GM19397 (cell line): Measurements from ENCODE around the gene ANKRD34B.

Experiments
- ATAC-seq: cut with Tn5 transposase; IDR thresholded peaks from one replicate; pipeline ENCODE4 v1.9.1; 2021; ENCODE audit warnings: mild to moderate bottlenecking, moderate library complexity; ENCODE audit not compliant: unreplicated experiment

The ANKRD34B gene

GRCh38 chr5:80573062-80573461 lies 3.0 kb upstream of the ANKRD34B start:
- ATAC-seq: no peak

- no peak for ATAC-seq
Observed at GRCh38 chr5:80569086-80569960, 757 bp downstream of the ANKRD34B start.

- no peak for ATAC-seq
Observed at GRCh38 chr5:80568251-80568650, 1.8 kb downstream of the ANKRD34B start.

DNA sequence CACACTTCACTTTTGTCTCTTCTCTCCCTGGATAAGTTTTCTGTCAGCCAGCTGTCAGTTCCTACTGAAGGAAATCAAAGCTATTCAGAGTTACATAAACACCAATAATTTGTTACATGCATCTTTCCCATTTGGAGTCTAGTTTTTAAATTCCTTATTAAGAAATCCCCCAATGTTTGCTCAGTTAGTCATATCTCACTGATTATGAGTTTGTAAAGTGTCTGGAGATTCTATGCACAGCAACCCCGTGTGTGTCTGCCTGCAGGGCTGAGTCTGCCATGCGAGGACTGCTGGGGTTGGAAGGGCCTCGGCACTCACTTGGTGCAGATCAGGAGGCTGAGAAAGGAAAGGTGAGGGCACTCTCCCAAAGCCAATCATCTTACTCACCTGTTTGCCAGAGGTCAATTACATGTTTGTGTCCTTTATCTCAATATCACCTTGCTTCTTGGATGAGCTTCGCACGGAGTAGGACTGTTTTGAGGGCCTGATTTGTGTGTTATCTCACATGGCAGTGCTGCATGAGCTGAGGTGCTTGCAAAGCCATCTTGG lies 3.3 kb downstream of the ANKRD34B start:
- ATAC-seq: no peak

- no peak for ATAC-seq
Observed at GRCh38 chr5:80565330-80565729, 4.8 kb downstream of the ANKRD34B start.

- ATAC-seq: no peak
Observed at GRCh38 chr5:80559244-80559643, 10.8 kb downstream of the ANKRD34B start.

GRCh38 chr5:80555099-80555498 lies 15.0 kb downstream of the ANKRD34B start:
- ATAC-seq: no peak

DNA sequence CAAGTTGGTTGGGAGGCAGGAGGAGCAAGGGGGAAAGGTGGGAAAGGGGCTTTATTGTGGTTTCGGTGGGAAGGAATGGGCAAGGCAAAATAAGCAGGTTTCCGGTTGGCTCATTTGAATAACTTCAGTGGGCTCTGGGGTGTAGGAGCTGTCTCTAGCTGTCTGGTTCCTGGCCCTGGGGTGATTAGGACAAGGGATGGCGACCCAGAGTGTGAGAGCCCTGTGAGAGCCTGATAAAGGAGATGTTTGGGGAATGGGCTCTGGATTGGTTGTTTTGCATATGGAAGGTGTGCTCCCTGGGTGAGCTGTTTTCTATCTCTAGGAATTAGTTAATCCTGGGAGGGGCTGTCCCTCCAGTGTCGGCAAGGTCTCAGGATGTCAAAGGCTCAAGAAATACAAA lies 15.4 kb downstream of the ANKRD34B start:
- no peak for ATAC-seq

GRCh38 chr5:80541392-80541791 lies 28.7 kb downstream of the ANKRD34B start:
- ATAC-seq: no peak

- no peak for ATAC-seq
Observed at GRCh38 chr5:80540691-80541090, 29.4 kb downstream of the ANKRD34B start.

DNA sequence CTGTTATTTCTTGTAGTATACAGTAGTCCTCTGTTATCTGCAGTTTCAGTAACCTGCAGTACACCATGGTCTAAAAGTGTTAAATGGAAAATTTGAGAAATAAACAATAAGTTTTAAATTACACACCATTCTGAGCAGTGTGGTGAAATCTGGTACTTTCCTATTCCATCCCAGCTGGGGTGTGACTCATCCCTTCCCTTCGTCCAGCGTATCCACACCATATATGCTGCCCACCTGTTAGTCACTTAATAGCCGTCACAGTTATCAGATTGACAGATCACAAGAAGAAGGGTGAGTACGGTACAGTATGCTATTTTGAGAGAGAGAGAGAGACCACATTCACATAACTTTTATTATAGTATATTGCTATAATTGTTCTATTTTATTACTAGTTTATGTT lies 53.3 kb downstream of the ANKRD34B start:
- ATAC-seq: no peak

DNA sequence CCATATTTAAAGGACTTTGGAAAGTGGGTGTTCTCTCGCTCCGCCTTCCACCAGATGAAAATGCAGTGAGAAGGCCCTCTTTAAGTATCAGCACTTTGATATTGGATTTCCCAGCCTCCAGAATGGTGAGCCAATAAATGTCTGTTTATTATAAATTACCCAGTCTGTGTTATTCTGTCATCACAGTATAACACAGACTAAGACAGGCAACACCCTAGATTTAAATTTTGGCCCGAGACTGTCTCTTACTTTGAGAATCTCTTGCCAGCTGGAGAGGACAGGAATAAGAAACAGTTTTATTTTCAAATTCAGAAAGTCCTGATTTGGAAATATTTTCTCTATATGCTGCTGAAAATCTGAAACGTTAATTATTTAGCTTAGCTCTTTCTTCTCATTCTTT lies 60.7 kb downstream of the ANKRD34B start:
- ATAC-seq: no peak

DNA sequence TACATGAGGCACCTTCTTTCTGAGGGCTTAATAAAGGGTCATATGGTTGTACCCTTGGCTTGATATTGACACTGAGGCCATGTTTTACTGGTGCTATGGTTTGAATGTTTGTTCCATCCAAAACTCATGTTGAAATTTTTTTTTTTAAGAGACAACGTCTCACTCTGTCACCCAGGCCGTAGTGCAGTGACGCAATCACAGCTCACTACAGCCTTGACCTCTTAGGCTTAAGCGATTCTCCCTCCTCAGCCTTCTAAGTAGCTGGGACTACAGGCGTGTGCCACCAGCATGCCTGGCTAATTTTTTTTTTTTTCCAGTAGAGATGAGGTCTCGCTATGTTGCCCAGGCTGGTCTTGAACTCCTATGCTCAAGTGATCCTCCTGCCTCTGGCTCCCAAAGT lies 61.2 kb downstream of the ANKRD34B start:
- ATAC-seq: no peak

- ATAC-seq: no peak
Observed at GRCh38 chr5:80507663-80508062, 62.4 kb downstream of the ANKRD34B start.
